Measurements from ENCODE around the gene SMG1.

DNA sequence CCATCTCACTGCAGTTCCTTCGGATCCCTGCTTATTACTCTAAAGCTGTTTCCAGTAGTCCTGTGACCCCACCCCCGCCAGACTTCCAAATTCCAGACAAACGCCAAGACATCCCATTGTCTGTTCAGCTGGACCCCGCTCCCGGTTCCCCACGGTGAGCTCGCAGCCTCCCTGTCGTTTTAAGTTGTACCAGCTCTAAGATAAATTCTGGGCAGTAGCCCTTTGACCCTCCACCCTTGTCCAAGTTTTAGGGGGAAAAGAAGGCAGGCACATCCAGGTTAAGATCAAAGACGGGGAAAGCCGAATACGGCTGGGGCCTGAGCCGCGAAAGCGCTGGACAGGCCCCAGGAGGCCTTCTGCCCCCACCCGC is 125.4 kb downstream of the SMG1 start:
- TF ChIP-seq, protein P1, sequence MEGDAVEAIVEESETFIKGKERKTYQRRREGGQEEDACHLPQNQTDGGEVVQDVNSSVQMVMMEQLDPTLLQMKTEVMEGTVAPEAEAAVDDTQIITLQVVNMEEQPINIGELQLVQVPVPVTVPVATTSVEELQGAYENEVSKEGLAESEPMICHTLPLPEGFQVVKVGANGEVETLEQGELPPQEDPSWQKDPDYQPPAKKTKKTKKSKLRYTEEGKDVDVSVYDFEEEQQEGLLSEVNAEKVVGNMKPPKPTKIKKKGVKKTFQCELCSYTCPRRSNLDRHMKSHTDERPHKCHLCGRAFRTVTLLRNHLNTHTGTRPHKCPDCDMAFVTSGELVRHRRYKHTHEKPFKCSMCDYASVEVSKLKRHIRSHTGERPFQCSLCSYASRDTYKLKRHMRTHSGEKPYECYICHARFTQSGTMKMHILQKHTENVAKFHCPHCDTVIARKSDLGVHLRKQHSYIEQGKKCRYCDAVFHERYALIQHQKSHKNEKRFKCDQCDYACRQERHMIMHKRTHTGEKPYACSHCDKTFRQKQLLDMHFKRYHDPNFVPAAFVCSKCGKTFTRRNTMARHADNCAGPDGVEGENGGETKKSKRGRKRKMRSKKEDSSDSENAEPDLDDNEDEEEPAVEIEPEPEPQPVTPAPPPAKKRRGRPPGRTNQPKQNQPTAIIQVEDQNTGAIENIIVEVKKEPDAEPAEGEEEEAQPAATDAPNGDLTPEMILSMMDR (IDR thresholded peaks at IDR 0.05; ENCODE audit: poor library complexity), result no peak
- TF ChIP-seq EZH2phosphoT487 (IDR thresholded peaks at IDR 0.05; ENCODE audit: low read depth, severe bottlenecking, unreplicated experiment), result no peak
- no peak for TF ChIP-seq EZH2 (IDR thresholded peaks at IDR 0.05; ENCODE audit: borderline replicate concordance)

All from hepatocyte (in vitro differentiated cells).